Adipocyte (in vitro differentiated cells): Measurements from ENCODE around the gene PKD1.

Experiments
- DNase-seq: peaks from one replicate; pipeline ENCODE4 v3.0.0-alpha.2; 2015; ENCODE audit warnings: low read depth
- H3K27me3 ChIP-seq: replicated peaks from 2 replicates; pipeline ENCODE4 v1.7.0; 2013; ENCODE audit warnings: mild to moderate bottlenecking, low read length, moderate library complexity; ENCODE audit not compliant: control insufficient read depth, insufficient read depth
- H3K36me3 ChIP-seq: 2 replicates; pipeline ENCODE4 v1.7.0; 2013; ENCODE audit warnings: low read length, mild to moderate bottlenecking, moderate library complexity; ENCODE audit not compliant: control insufficient read depth, insufficient read depth, severe bottlenecking
- H3K4me1 ChIP-seq: 2 replicates; pipeline ENCODE4 v1.7.0; 2013; ENCODE audit warnings: mild to moderate bottlenecking, low read length, moderate library complexity; ENCODE audit not compliant: control insufficient read depth, insufficient read depth
- H3K4me3 ChIP-seq: 2 replicates; pipeline ENCODE4 v1.7.0; 2013; ENCODE audit warnings: mild to moderate bottlenecking, low read length, moderate library complexity
- H3K9ac ChIP-seq: 2 replicates; pipeline ENCODE4 v1.7.0; 2013; ENCODE audit warnings: mild to moderate bottlenecking, low read length, moderate library complexity
- H3K9me3 ChIP-seq: 2 replicates; pipeline ENCODE4 v1.7.0; 2013; ENCODE audit warnings: mild to moderate bottlenecking, low read length, moderate library complexity; ENCODE audit not compliant: control insufficient read depth

Gene PKD1

GRCh38 chr16:2088759-2089358 lies 46.8 kb downstream of the PKD1 start:
- no peaks in the 10 kb centered on the region for H3K27me3 ChIP-seq
- no peak overlapping the region for H3K4me3 ChIP-seq
- H3K9me3 ChIP-seq, result no peaks in the 10 kb centered on the region
- peaks cover 64% of the 10 kb centered on the region for H3K36me3 ChIP-seq
- DNase-seq, result no peak
- H3K9ac ChIP-seq, result no peak overlapping the region
- no peaks in the 10 kb centered on the region for H3K4me1 ChIP-seq

- no peaks in the 10 kb centered on the region for H3K9me3 ChIP-seq
- H3K27me3 ChIP-seq, result no peaks in the 10 kb centered on the region
- H3K4me1 ChIP-seq, result no peaks in the 10 kb centered on the region
- no peak overlapping the region for H3K4me3 ChIP-seq
- no peak for DNase-seq
- H3K9ac ChIP-seq, result no peak overlapping the region
- H3K36me3 ChIP-seq, result peaks cover 55% of the 10 kb centered on the region
Observed at GRCh38 chr16:2087748-2088631, 47.7 kb downstream of the PKD1 start.

GRCh38 chr16:2086812-2087747 lies 48.6 kb downstream of the PKD1 start:
- no peaks in the 10 kb centered on the region for H3K27me3 ChIP-seq
- no peak overlapping the region for H3K9ac ChIP-seq
- H3K9me3 ChIP-seq, result no peaks in the 10 kb centered on the region
- H3K4me3 ChIP-seq, result no peak overlapping the region
- no peaks in the 10 kb centered on the region for H3K4me1 ChIP-seq
- peaks cover 51% of the 10 kb centered on the region for H3K36me3 ChIP-seq
- DNase-seq, result no peak

GRCh38 chr16:2086106-2086742 lies 49.5 kb downstream of the PKD1 start:
- H3K9me3 ChIP-seq, result no peaks in the 10 kb centered on the region

GRCh38 chr16:2085669-2086068 lies 50.0 kb downstream of the PKD1 start:
- Histone ChIP-seq H3K4me1 (no peaks in the 10 kb centered on the region), H3K9ac (no peak overlapping the region), H3K27me3 (no peaks in the 10 kb centered on the region), H3K4me3 (no peak overlapping the region), H3K9me3 (no peaks in the 10 kb centered on the region), H3K36me3 (peaks cover 50% of the 10 kb centered on the region)
- peak; percentile 22 for DNase-seq

More at GRCh38 chr16:2086106-2086742, 49.5 kb downstream of the PKD1 start:
- no peak for DNase-seq
- Histone ChIP-seq H3K4me3 (no peak overlapping the region), H3K9ac (no peak overlapping the region), H3K4me1 (no peaks in the 10 kb centered on the region), H3K27me3 (no peaks in the 10 kb centered on the region), H3K36me3 (peaks cover 51% of the 10 kb centered on the region)

- Histone ChIP-seq H3K36me3 (peaks cover 44% of the 10 kb centered on the region), H3K9ac (no peak overlapping the region), H3K9me3 (no peaks in the 10 kb centered on the region), H3K27me3 (no peaks in the 10 kb centered on the region), H3K4me3 (no peak overlapping the region), H3K4me1 (no peaks in the 10 kb centered on the region)
- DNase-seq, result no peak
Observed at GRCh38 chr16:2084895-2085625, 50.6 kb downstream of the PKD1 start.

- no peaks in the 10 kb centered on the region for H3K27me3 ChIP-seq
- DNase-seq, result no peak
- no peaks in the 10 kb centered on the region for H3K4me1 ChIP-seq
- no peak overlapping the region for H3K4me3 ChIP-seq
- H3K9ac ChIP-seq, result no peak overlapping the region
- H3K9me3 ChIP-seq, result no peaks in the 10 kb centered on the region
- peaks cover 40% of the 10 kb centered on the region for H3K36me3 ChIP-seq
Observed at GRCh38 chr16:2083876-2084780, 51.6 kb downstream of the PKD1 start.

GRCh38 chr16:2083409-2083808 lies 52.3 kb downstream of the PKD1 start:
- Histone ChIP-seq H3K4me1 (no peaks in the 10 kb centered on the region), H3K4me3 (no peak overlapping the region), H3K36me3 (peaks cover 39% of the 10 kb centered on the region), H3K9me3 (no peaks in the 10 kb centered on the region), H3K9ac (no peak overlapping the region), H3K27me3 (no peaks in the 10 kb centered on the region)
- DNase-seq, result no peak

GRCh38 chr16:2082983-2083364 lies 52.7 kb downstream of the PKD1 start:
- no peaks in the 10 kb centered on the region for H3K9me3 ChIP-seq
- H3K4me1 ChIP-seq, result no peaks in the 10 kb centered on the region
- H3K36me3 ChIP-seq, result peaks cover 35% of the 10 kb centered on the region
- H3K27me3 ChIP-seq, result no peaks in the 10 kb centered on the region
- no peak overlapping the region for H3K9ac ChIP-seq
- H3K4me3 ChIP-seq, result no peak overlapping the region
- DNase-seq, result no peak
